ENCODE results near the gene LASP1. TPM values are rescaled to one million over a fixed set of nuclear protein-coding genes. Genes with fewer than 3 reads are reported as not detected.
A peak's percentile ranks its signal among the peaks of the same experiment; 100 is the strongest.

Gene LASP1
- total and polyA plus RNA-seq, 2 donors (not counting 3 experiments of a cell fraction or from before 2014, with no cell fraction given): 214 to 242 TPM

GRCh38 chr17:38922538-38923297 lies 52.9 kb downstream of the LASP1 start:
- Histone ChIP-seq H3K4me1 (ENCODE audit: control insufficient read depth, extremely low read depth, insufficient read depth, low read length) (no peaks in the 10 kb centered on the region), H3K9me3 (replicated peaks; ENCODE audit: control insufficient read depth, insufficient read depth, low read length) (no peaks in the 10 kb centered on the region), H3K27ac (ENCODE audit: insufficient read depth, low read depth, low read length) (no peak overlapping the region), H2AFZ (ENCODE audit: low read depth, low read length) (no peak overlapping the region), H3K9ac (replicated peaks; ENCODE audit: extremely low read depth, insufficient read depth, low read length) (no peak overlapping the region), H3K9me1 (replicated peaks; ENCODE audit: control insufficient read depth, extremely low read depth, insufficient read depth, low read length) (no peaks in the 10 kb centered on the region), H3K4me3 (replicated peaks in 1 of 3; ENCODE audit: insufficient read depth in 1 of 3, low read depth in 1 of 3, low read length in 3 of 3) (no peak overlapping the region), H3K79me2 (ENCODE audit: control insufficient read depth, insufficient read depth, low read length) (no peaks in the 10 kb centered on the region), H3K27me3 (ENCODE audit: control insufficient read depth in 2 of 2, insufficient read depth in 2 of 2, low read length in 2 of 2) (no peaks in the 10 kb centered on the region), H3K36me3 (ENCODE audit: control insufficient read depth in 2 of 2, extremely low read depth in 1 of 2, insufficient read depth in 2 of 2, low read length in 2 of 2) (peaks cover 6 to 30% of the 10 kb centered on the region in 2 experiments), H4K20me1 (replicated peaks; ENCODE audit: control insufficient read depth, extremely low read depth, insufficient read depth, low read length) (no peaks in the 10 kb centered on the region), H3K4me2 (ENCODE audit: insufficient read depth, low read length) (no peak overlapping the region)
- intact Hi-C loops (cut with micrococcal nuclease): loop anchor here (2.0 kb wide), 1 partner anchor 230 kb away; no protein-coding TSS in a partner anchor
- BruUV-seq (replicated peaks): no TSS peak
- ChIA-PET POLR2A (interaction anchor here (0.6 to 1.4 kb wide), 3 partner anchors 23 to 231 kb away, joined by 3 read pairs; no protein-coding TSS in a partner anchor), CTCF (interaction anchor here (0.7 to 5.4 kb wide), 18 partner anchors 14 to 322 kb away, joined by 3 to 41 read pairs (median 5); partner anchors contain the start of genes FBXO47, LASP1 and RPL23)
- DNase-seq (ENCODE audit: low read depth, low spot score): peak; percentile 67
- TF ChIP-seq CTCF (IDR thresholded peaks at IDR 0.05; ENCODE audit: extremely low read depth in 1 of 2, insufficient read depth in 1 of 2, low read depth in 1 of 2, low read length in 2 of 2) (peak in 1 of 2 donors; percentile 9), JUN (IDR thresholded peaks at IDR 0.05; ENCODE audit: borderline replicate concordance, insufficient read depth, insufficient read length, low read depth) (no peak), EZH2 (IDR thresholded peaks at IDR 0.05; ENCODE audit: borderline replicate concordance, low read depth, low read length, severe bottlenecking) (no peak), GATA2 (IDR thresholded peaks at IDR 0.05; ENCODE audit: insufficient read depth, insufficient read length, low read depth, low read length) (no peak), MAX (IDR thresholded peaks at IDR 0.05; ENCODE audit: insufficient read depth, insufficient read length) (no peak), POLR2A (IDR thresholded peaks at IDR 0.05; ENCODE audit: low read depth, low read length) (peak; percentile 16), POLR2AphosphoS5 (IDR thresholded peaks at IDR 0.05; ENCODE audit: insufficient read depth, low read depth, low read length) (peak; percentile 46), FOS (IDR thresholded peaks at IDR 0.05; ENCODE audit: borderline replicate concordance, insufficient read depth, low read length) (no peak), MYC (IDR thresholded peaks at IDR 0.05; ENCODE audit: low read depth, low read length) (no peak)
- no peak for FAIRE-seq
- dilution Hi-C loops (cut with MboI; ENCODE audit: extremely low pct_ligation_motif_present, low sequenced_read_pairs): no loop called here
